ENCODE measurements around the gene SNX8.

The SNX8 gene

GRCh38 chr7:2312267-2312929, 1.8 kb downstream of the SNX8 start:
- no peak overlapping the region for H3K27ac ChIP-seq (replicated peaks; ENCODE audit: low read length)
- H2BK120ac ChIP-seq (ENCODE audit: low read depth, low read length) = no peak overlapping the region
- H2BK15ac ChIP-seq (ENCODE audit: low read length) = peak overlapping the region; percentile 54
- H3K23ac ChIP-seq (ENCODE audit: low read depth, low read length, poor library complexity) = no peak overlapping the region
- H3K4me2 ChIP-seq (ENCODE audit: insufficient read depth, low read length, poor library complexity, severe bottlenecking) = no peak overlapping the region
- WGBS, 2 donors (ENCODE audit: extremely low coverage in 2 of 2, insufficient read length in 2 of 2, insufficient replicate concordance in 1 of 2) = no CpG with 5 or more reads among the region's 17 CpGs
- H3K9me3 ChIP-seq (replicated peaks in 1 of 2; ENCODE audit: control insufficient read depth in 2 of 2, insufficient read depth in 1 of 2, low read depth in 1 of 2, low read length in 2 of 2) = peaks cover 0 to 4% of the 10 kb centered on the region in 2 donors
- H4K91ac ChIP-seq (ENCODE audit: low read depth, low read length, poor library complexity) = no peak overlapping the region
- peaks cover 2% of the 10 kb centered on the region for H3K79me1 ChIP-seq (ENCODE audit: low read depth, low read length)
- no peak overlapping the region for H3K4ac ChIP-seq (ENCODE audit: low read length)
- H3K27me3 ChIP-seq (ENCODE audit: control insufficient read depth in 3 of 3, insufficient read depth in 3 of 3, low read depth in 1 of 3, low read length in 3 of 3) = no peaks in the 10 kb centered on the region
- no peak overlapping the region for H3K9ac ChIP-seq (ENCODE audit: low read depth, low read length, poor library complexity)
- no peak overlapping the region for H3K4me3 ChIP-seq (ENCODE audit: low read length in 2 of 2)
- H2AK5ac ChIP-seq (ENCODE audit: low read depth, low read length) = peak overlapping the region; percentile 57
- H2BK12ac ChIP-seq (ENCODE audit: low read length) = no peak overlapping the region
- no peak overlapping the region for H3K14ac ChIP-seq (ENCODE audit: low read length)
- no peak overlapping the region for H3K18ac ChIP-seq (ENCODE audit: low read length)
- DNase-seq (ENCODE audit: low spot score) = no peak
- peaks cover 0 to 9% of the 10 kb centered on the region in 2 donors for H3K36me3 ChIP-seq (replicated peaks in 1 of 2; ENCODE audit: control insufficient read depth in 2 of 2, insufficient read depth in 2 of 2, low read length in 2 of 2)
- H2AFZ ChIP-seq (ENCODE audit: low read length) = no peak overlapping the region
- peaks cover 9 to 11% of the 10 kb centered on the region in 2 donors for H3K4me1 ChIP-seq (ENCODE audit: control insufficient read depth in 2 of 2, insufficient read depth in 1 of 2, low read depth in 1 of 2, low read length in 2 of 2)
- no peak overlapping the region for H2BK5ac ChIP-seq (ENCODE audit: low read length)
- no peak overlapping the region for H4K8ac ChIP-seq (ENCODE audit: low read depth, low read length)

- Histone ChIP-seq H3K79me1 (ENCODE audit: low read depth, low read length) (peaks cover 2% of the 10 kb centered on the region), H3K4ac (ENCODE audit: low read length) (no peak overlapping the region), H2BK5ac (ENCODE audit: low read length) (no peak overlapping the region), H3K14ac (ENCODE audit: low read length) (no peak overlapping the region), H2AK5ac (ENCODE audit: low read depth, low read length) (no peak overlapping the region), H4K8ac (ENCODE audit: low read depth, low read length) (no peak overlapping the region), H3K4me3 (ENCODE audit: low read length in 2 of 2) (no peak overlapping the region), H3K36me3 (replicated peaks in 1 of 2; ENCODE audit: control insufficient read depth in 2 of 2, insufficient read depth in 2 of 2, low read length in 2 of 2) (peaks cover 0 to 9% of the 10 kb centered on the region in 2 donors), H2BK12ac (ENCODE audit: low read length) (no peak overlapping the region), H3K9ac (ENCODE audit: low read depth, low read length, poor library complexity) (peak overlapping the region; percentile 22), H3K4me2 (ENCODE audit: insufficient read depth, low read length, poor library complexity, severe bottlenecking) (no peak overlapping the region), H2BK120ac (ENCODE audit: low read depth, low read length) (no peak overlapping the region), H3K27me3 (ENCODE audit: control insufficient read depth in 3 of 3, insufficient read depth in 3 of 3, low read depth in 1 of 3, low read length in 3 of 3) (no peaks in the 10 kb centered on the region), H3K18ac (ENCODE audit: low read length) (peak overlapping the region; percentile 82), H2AFZ (ENCODE audit: low read length) (no peak overlapping the region), H3K27ac (replicated peaks; ENCODE audit: low read length) (peak overlapping the region; percentile 71), H3K23ac (ENCODE audit: low read depth, low read length, poor library complexity) (no peak overlapping the region), H3K9me3 (replicated peaks in 1 of 2; ENCODE audit: control insufficient read depth in 2 of 2, insufficient read depth in 1 of 2, low read depth in 1 of 2, low read length in 2 of 2) (peaks cover 0 to 1% of the 10 kb centered on the region in 2 donors), H4K91ac (ENCODE audit: low read depth, low read length, poor library complexity) (no peak overlapping the region), H3K4me1 (ENCODE audit: control insufficient read depth in 2 of 2, insufficient read depth in 1 of 2, low read depth in 1 of 2, low read length in 2 of 2) (peaks cover 9 to 11% of the 10 kb centered on the region in 2 donors), H2BK15ac (ENCODE audit: low read length) (no peak overlapping the region)
- WGBS, 2 donors (ENCODE audit: extremely low coverage in 2 of 2, insufficient read length in 2 of 2, insufficient replicate concordance in 1 of 2) = no CpG with 5 or more reads among the region's 20 CpGs
- peak; percentile 73 for DNase-seq (ENCODE audit: low spot score)
Measured at GRCh38 chr7:2309889-2310331, 4.3 kb downstream of the SNX8 start.

GRCh38 chr7:2307690-2308107, 6.5 kb downstream of the SNX8 start:
- no peak overlapping the region for H3K23ac ChIP-seq (ENCODE audit: low read depth, low read length, poor library complexity)
- no peak overlapping the region for H3K4ac ChIP-seq (ENCODE audit: low read length)
- H2BK15ac ChIP-seq (ENCODE audit: low read length) = no peak overlapping the region
- no peaks in the 10 kb centered on the region for H3K27me3 ChIP-seq (ENCODE audit: control insufficient read depth in 3 of 3, insufficient read depth in 3 of 3, low read depth in 1 of 3, low read length in 3 of 3)
- DNase-seq (ENCODE audit: low spot score) = no peak
- WGBS, 2 donors (ENCODE audit: extremely low coverage in 2 of 2, insufficient read length in 2 of 2, insufficient replicate concordance in 1 of 2) = no CpG with 5 or more reads among the region's 7 CpGs
- H3K14ac ChIP-seq (ENCODE audit: low read length) = no peak overlapping the region
- no peak overlapping the region for H3K9ac ChIP-seq (ENCODE audit: low read depth, low read length, poor library complexity)
- H3K36me3 ChIP-seq (replicated peaks in 1 of 2; ENCODE audit: control insufficient read depth in 2 of 2, insufficient read depth in 2 of 2, low read length in 2 of 2) = peaks cover 0 to 9% of the 10 kb centered on the region in 2 donors
- no peak overlapping the region for H3K27ac ChIP-seq (replicated peaks; ENCODE audit: low read length)
- H3K79me1 ChIP-seq (ENCODE audit: low read depth, low read length) = no peaks in the 10 kb centered on the region
- H3K4me3 ChIP-seq (ENCODE audit: low read length in 2 of 2) = no peak overlapping the region
- peaks cover 0 to 1% of the 10 kb centered on the region in 2 donors for H3K9me3 ChIP-seq (replicated peaks in 1 of 2; ENCODE audit: control insufficient read depth in 2 of 2, insufficient read depth in 1 of 2, low read depth in 1 of 2, low read length in 2 of 2)
- no peak overlapping the region for H2AFZ ChIP-seq (ENCODE audit: low read length)
- no peak overlapping the region for H2AK5ac ChIP-seq (ENCODE audit: low read depth, low read length)
- peaks cover 6 to 7% of the 10 kb centered on the region in 2 donors for H3K4me1 ChIP-seq (ENCODE audit: control insufficient read depth in 2 of 2, insufficient read depth in 1 of 2, low read depth in 1 of 2, low read length in 2 of 2)
- H4K91ac ChIP-seq (ENCODE audit: low read depth, low read length, poor library complexity) = no peak overlapping the region
- H2BK12ac ChIP-seq (ENCODE audit: low read length) = no peak overlapping the region
- no peak overlapping the region for H3K4me2 ChIP-seq (ENCODE audit: insufficient read depth, low read length, poor library complexity, severe bottlenecking)
- H4K8ac ChIP-seq (ENCODE audit: low read depth, low read length) = no peak overlapping the region
- H2BK120ac ChIP-seq (ENCODE audit: low read depth, low read length) = no peak overlapping the region
- H3K18ac ChIP-seq (ENCODE audit: low read length) = no peak overlapping the region
- H2BK5ac ChIP-seq (ENCODE audit: low read length) = no peak overlapping the region

GRCh38 chr7:2306688-2307087, 7.6 kb downstream of the SNX8 start:
- peaks cover 6 to 7% of the 10 kb centered on the region in 2 donors for H3K4me1 ChIP-seq (ENCODE audit: control insufficient read depth in 2 of 2, insufficient read depth in 1 of 2, low read depth in 1 of 2, low read length in 2 of 2)
- no peak overlapping the region for H3K27ac ChIP-seq (replicated peaks; ENCODE audit: low read length)
- no peak overlapping the region for H2BK15ac ChIP-seq (ENCODE audit: low read length)
- H3K18ac ChIP-seq (ENCODE audit: low read length) = no peak overlapping the region
- H2BK5ac ChIP-seq (ENCODE audit: low read length) = no peak overlapping the region
- no peak overlapping the region for H2BK12ac ChIP-seq (ENCODE audit: low read length)
- H3K36me3 ChIP-seq (replicated peaks in 1 of 2; ENCODE audit: control insufficient read depth in 2 of 2, insufficient read depth in 2 of 2, low read length in 2 of 2) = peaks cover 0 to 9% of the 10 kb centered on the region in 2 donors
- H3K4ac ChIP-seq (ENCODE audit: low read length) = no peak overlapping the region
- H4K91ac ChIP-seq (ENCODE audit: low read depth, low read length, poor library complexity) = no peak overlapping the region
- no CpG with 5 or more reads among the region's 6 CpGs for whole genome bisulfite sequencing, 2 donors (ENCODE audit: extremely low coverage in 2 of 2, insufficient read length in 2 of 2, insufficient replicate concordance in 1 of 2)
- H3K9ac ChIP-seq (ENCODE audit: low read depth, low read length, poor library complexity) = no peak overlapping the region
- H2BK120ac ChIP-seq (ENCODE audit: low read depth, low read length) = no peak overlapping the region
- no peak overlapping the region for H2AK5ac ChIP-seq (ENCODE audit: low read depth, low read length)
- peaks cover 1 to 2% of the 10 kb centered on the region in 2 donors for H3K9me3 ChIP-seq (replicated peaks in 1 of 2; ENCODE audit: control insufficient read depth in 2 of 2, insufficient read depth in 1 of 2, low read depth in 1 of 2, low read length in 2 of 2)
- H3K4me2 ChIP-seq (ENCODE audit: insufficient read depth, low read length, poor library complexity, severe bottlenecking) = no peak overlapping the region
- no peak overlapping the region for H4K8ac ChIP-seq (ENCODE audit: low read depth, low read length)
- no peak overlapping the region for H3K4me3 ChIP-seq (ENCODE audit: low read length in 2 of 2)
- H3K23ac ChIP-seq (ENCODE audit: low read depth, low read length, poor library complexity) = no peak overlapping the region
- no peaks in the 10 kb centered on the region for H3K79me1 ChIP-seq (ENCODE audit: low read depth, low read length)
- no peaks in the 10 kb centered on the region for H3K27me3 ChIP-seq (ENCODE audit: control insufficient read depth in 3 of 3, insufficient read depth in 3 of 3, low read depth in 1 of 3, low read length in 3 of 3)
- DNase-seq (ENCODE audit: low spot score) = no peak
- no peak overlapping the region for H3K14ac ChIP-seq (ENCODE audit: low read length)
- no peak overlapping the region for H2AFZ ChIP-seq (ENCODE audit: low read length)

All from neuronal stem cell (in vitro differentiated cells).